Measurements from ENCODE around the gene WDR5. TPM values are rescaled to one million over a fixed set of nuclear protein-coding genes. Genes with fewer than 3 reads are reported as not detected.

The WDR5 gene
- total RNA-seq, 2 experiments from 2014 or later: 62.9 to 63.6 TPM

GRCh38 chr9:134130503-134131375 is 5.1 kb upstream of the WDR5 start:
- CTCF ChIA-PET: interaction anchor here (0.6 kb wide), 1 partner anchor 344 kb away, joined by 3 read pairs; no protein-coding TSS in a partner anchor
- POLR2A ChIA-PET: no interaction called here

- ChIA-PET CTCF (no interaction called here), POLR2A (no interaction called here)
These were observed 4.2 kb upstream of the WDR5 start for GRCh38 chr9:134131471-134132207.

GRCh38 chr9:134132208-134132870 is 3.5 kb upstream of the WDR5 start:
- CTCF ChIA-PET: no interaction called here
- POLR2A ChIA-PET: no interaction called here

GRCh38 chr9:134134949-134135342 is 936 bp upstream of the WDR5 start:
- POLR2A ChIA-PET: interaction anchor here (1.0 to 2.0 kb wide), 2 partner anchors 26 to 29 kb away, joined by 7 to 8 read pairs; partner anchors contain the start of gene RNU6ATAC
- CTCF ChIA-PET: interaction anchor here (1.1 kb wide), 1 partner anchor 10 kb away, joined by 3 read pairs; no protein-coding TSS in a partner anchor

- POLR2A ChIA-PET: interaction anchor here (0.8 to 2.0 kb wide), 4 partner anchors 28 to 254 kb away, joined by 3 to 7 read pairs (median 5); partner anchors contain the start of genes BRD3OS and RNU6ATAC
- CTCF ChIA-PET: interaction anchor here (1.0 kb wide), 2 partner anchors 27 to 313 kb away, joined by 3 to 8 read pairs; no protein-coding TSS in a partner anchor
These were observed 475 bp downstream of the WDR5 start for GRCh38 chr9:134136118-134136995.

- ChIA-PET CTCF (no interaction called here), POLR2A (no interaction called here)
These were observed 1.1 kb downstream of the WDR5 start for GRCh38 chr9:134136996-134137299.

- POLR2A ChIA-PET: no interaction called here
- CTCF ChIA-PET: interaction anchor here (0.9 to 1.0 kb wide), 2 partner anchors 32 to 395 kb away, joined by 3 read pairs; no protein-coding TSS in a partner anchor
These were observed 2.4 kb downstream of the WDR5 start for GRCh38 chr9:134138292-134138691.

GRCh38 chr9:134139081-134139480 is 3.2 kb downstream of the WDR5 start:
- ChIA-PET CTCF (interaction anchor here (0.9 kb wide), 1 partner anchor 32 kb away, joined by 3 read pairs; no protein-coding TSS in a partner anchor), POLR2A (no interaction called here)

GRCh38 chr9:134141906-134142305 is 6.0 kb downstream of the WDR5 start:
- ChIA-PET CTCF (interaction anchor here (1.7 kb wide), 1 partner anchor 42 kb away, joined by 4 read pairs; no protein-coding TSS in a partner anchor), POLR2A (no interaction called here)

- ChIA-PET CTCF (no interaction called here), POLR2A (no interaction called here)
These were observed 8.9 kb downstream of the WDR5 start for GRCh38 chr9:134144801-134145200.

- ChIA-PET POLR2A (no interaction called here), CTCF (interaction anchor here (0.7 kb wide), 1 partner anchor 876 kb away, joined by 3 read pairs; no protein-coding TSS in a partner anchor)
These were observed 9.4 kb downstream of the WDR5 start for GRCh38 chr9:134145262-134145661.

GRCh38 chr9:134146774-134147493 is 11.1 kb downstream of the WDR5 start:
- ChIA-PET CTCF (interaction anchor here (1.0 kb wide), 1 partner anchor 17 kb away, joined by 4 read pairs; no protein-coding TSS in a partner anchor), POLR2A (no interaction called here)

GRCh38 chr9:134149380-134149779 is 13.5 kb downstream of the WDR5 start:
- ChIA-PET POLR2A (no interaction called here), CTCF (no interaction called here)

GRCh38 chr9:134150557-134151214 is 14.8 kb downstream of the WDR5 start:
- ChIA-PET CTCF (no interaction called here), POLR2A (no interaction called here)

- POLR2A ChIA-PET: no interaction called here
- CTCF ChIA-PET: no interaction called here
These were observed 16.2 kb downstream of the WDR5 start for GRCh38 chr9:134152022-134152448.

GRCh38 chr9:134152488-134152887 is 16.6 kb downstream of the WDR5 start:
- ChIA-PET POLR2A (no interaction called here), CTCF (no interaction called here)

- CTCF ChIA-PET: no interaction called here
These were observed 17.6 kb downstream of the WDR5 start for GRCh38 chr9:134153450-134153849.

GRCh38 chr9:134154262-134154701 is 18.4 kb downstream of the WDR5 start:
- CTCF ChIA-PET: no interaction called here
- POLR2A ChIA-PET: no interaction called here

More at GRCh38 chr9:134153450-134153849, 17.6 kb downstream of the WDR5 start:
- POLR2A ChIA-PET: no interaction called here
